CD4-positive, alpha-beta T cell (primary cell): ENCODE measurements around the gene PKLR. TPM values are rescaled to one million over a fixed set of nuclear protein-coding genes. Genes with fewer than 3 reads are reported as not detected.
A peak's percentile ranks its signal among the peaks of the same experiment; 100 is the strongest.

Experiments used
- ATAC-seq: fragments of 200-7000 bp; cut with Tn5 transposase; one replicate; pipeline ENCODE4 v1.10.0; 2022; ENCODE audit warnings: mild to moderate bottlenecking; ENCODE audit not compliant: poor library complexity
- CTCF ChIA-PET: fragments of 350-600 bp; sonication (Branson Sonifier 250); formaldehyde crosslinking; loops from one replicate; lab custom pipeline; 2021; ENCODE audit warnings: antibody characterized with exemption, inconsistent platforms; lab: Charles Lee
- POLR2A ChIA-PET: fragments of 350-600 bp; sonication (Branson Sonifier 250); formaldehyde crosslinking; loops from one replicate; lab custom pipeline; 2021; ENCODE audit warnings: antibody characterized with exemption, inconsistent platforms; lab: Charles Lee
- DNase-seq, 14 experiments: peaks; one replicate each; pipeline ENCODE4 v3.0.0-alpha.2; 2013 to 2020; ENCODE audit warnings: mixed read lengths in 2 of 14
- H3K27ac ChIP-seq, 2 donors: one replicate each; pipeline versions ENCODE4 v1.5.1 to v1.7.0; 2013; ENCODE audit warnings: low read length in 2 of 2, low read depth in 1 of 2, mild to moderate bottlenecking in 1 of 2
- H3K27me3 ChIP-seq, 2 experiments: 1 replicate in 1 of 2; 2 replicates in 1 of 2; pipeline versions ENCODE4 v1.6.1 to v1.7.0; 2013; ENCODE audit warnings: low read length in 2 of 2, control low read depth in 1 of 2, mild to moderate bottlenecking in 1 of 2, moderate library complexity in 1 of 2; ENCODE audit not compliant: insufficient read depth in 2 of 2, control insufficient read depth in 1 of 2
- H3K36me3 ChIP-seq: one replicate; pipeline ENCODE4 v1.6.1; 2013; ENCODE audit warnings: low read length, control low read depth; ENCODE audit not compliant: insufficient read depth
- H3K4me1 ChIP-seq: one replicate; pipeline ENCODE4 v1.6.1; 2013; ENCODE audit warnings: low read length, control low read depth; ENCODE audit not compliant: insufficient read depth
- H3K4me3 ChIP-seq: one replicate; pipeline ENCODE4 v1.5.1; 2013; ENCODE audit warnings: mild to moderate bottlenecking, low read length, moderate library complexity
- H3K9me3 ChIP-seq, 2 experiments: 1 replicate in 1 of 2; 2 replicates in 1 of 2; pipeline versions ENCODE4 v1.6.1 to v1.7.0; 2013; ENCODE audit warnings: low read length in 2 of 2, mild to moderate bottlenecking in 2 of 2, control low read depth in 1 of 2, moderate library complexity in 1 of 2; ENCODE audit not compliant: control insufficient read depth in 1 of 2, insufficient read depth in 1 of 2
- H3K27ac Mint-ChIP-seq: one replicate; pipeline ENCODE4 v1.8.0; 2020; ENCODE audit warnings: mixed read lengths
- H3K27me3 Mint-ChIP-seq: one replicate; pipeline ENCODE4 v1.8.0; 2021; ENCODE audit warnings: mixed read lengths
- H3K36me3 Mint-ChIP-seq: one replicate; pipeline ENCODE4 v1.8.0; 2021; ENCODE audit warnings: low read depth, mixed read lengths
- H3K4me1 Mint-ChIP-seq: one replicate; pipeline ENCODE4 v1.8.0; 2021; ENCODE audit warnings: low read depth, mixed read lengths
- H3K4me3 Mint-ChIP-seq: one replicate; pipeline ENCODE4 v1.8.0; 2020; ENCODE audit warnings: mild to moderate bottlenecking, mixed read lengths
- H3K9me3 Mint-ChIP-seq: one replicate; pipeline ENCODE4 v1.8.0; 2020; ENCODE audit warnings: mixed read lengths
- CTCF ChIP-seq: fragments of 200-600 bp; IDR thresholded peaks from one replicate; pipeline ENCODE4 v1.8.0; 2022; ENCODE audit warnings: antibody characterized with exemption, mild to moderate bottlenecking
- intact Hi-C, 2 experiments: fragments of 100-400 bp; cut with DNase I in 1 of 2; cut with micrococcal nuclease in 1 of 2; formaldehyde crosslinking; loops; one replicate each; pipeline versions ENCODE4 v1.15.1 to v1.9.0; 2023 to 2025; cut with DNase I, micrococcal nuclease
- total RNA-seq, 174 experiments: library from RNA in 2 of 174; stranded (reverse) in 2 of 174; gene quantifications; one replicate each; pipeline ENCODE4 v1.2.3 and lab custom pipeline; 2021 to 2026

Gene PKLR
- total RNA-seq, 2 experiments from 2014 or later = not detected

- CTCF ChIA-PET = interaction anchor here (0.9 to 2.2 kb wide), 11 partner anchors 17 to 160 kb away, joined by 3 to 11 read pairs (median 5); partner anchors contain the start of genes KRTCAP2, MTX1, SCAMP3 and THBS3
- H3K27me3 ChIP-seq = no peaks in the 10 kb centered on the region
- H3K36me3 ChIP-seq = peaks cover 4% of the 10 kb centered on the region
- H3K9me3 ChIP-seq = no peaks in the 10 kb centered on the region
- POLR2A ChIA-PET = interaction anchor here (0.6 to 2.3 kb wide), 16 partner anchors 11 to 363 kb away, joined by 3 to 22 read pairs (median 4); partner anchors contain the start of genes ASH1L, CLK2, ENTREP3 and FDPS
- DNase-seq (peak; percentile 83 to 98 (median 91)), ATAC-seq (peak; percentile 92)
- H3K4me3 ChIP-seq = peak overlapping the region; percentile 68
- H3K4me3 Mint-ChIP-seq = peak overlapping the region; percentile 90
- H3K9me3 Mint-ChIP-seq = no peaks in the 10 kb centered on the region
- TF ChIP-seq CTCF = peak; percentile 56
- H3K27me3 Mint-ChIP-seq = peaks cover 5% of the 10 kb centered on the region
- H3K27ac ChIP-seq = peak overlapping the region; percentile 61 to 66
- H3K4me1 ChIP-seq = peaks cover 46% of the 10 kb centered on the region
- peaks cover 11% of the 10 kb centered on the region for H3K36me3 Mint-ChIP-seq
- peak overlapping the region; percentile 96 for H3K27ac Mint-ChIP-seq
- peaks cover 47% of the 10 kb centered on the region for H3K4me1 Mint-ChIP-seq
- intact Hi-C loops = loop anchor here (1.0 to 5.0 kb wide), 4 partner anchors 17 to 67 kb away; partner anchors contain the start of genes MTX1 (in 1 of the 2) and THBS3 (in 1 of the 2)
Observed at GRCh38 chr1:155244368-155245162, 56.7 kb downstream of the PKLR start.

DNA sequence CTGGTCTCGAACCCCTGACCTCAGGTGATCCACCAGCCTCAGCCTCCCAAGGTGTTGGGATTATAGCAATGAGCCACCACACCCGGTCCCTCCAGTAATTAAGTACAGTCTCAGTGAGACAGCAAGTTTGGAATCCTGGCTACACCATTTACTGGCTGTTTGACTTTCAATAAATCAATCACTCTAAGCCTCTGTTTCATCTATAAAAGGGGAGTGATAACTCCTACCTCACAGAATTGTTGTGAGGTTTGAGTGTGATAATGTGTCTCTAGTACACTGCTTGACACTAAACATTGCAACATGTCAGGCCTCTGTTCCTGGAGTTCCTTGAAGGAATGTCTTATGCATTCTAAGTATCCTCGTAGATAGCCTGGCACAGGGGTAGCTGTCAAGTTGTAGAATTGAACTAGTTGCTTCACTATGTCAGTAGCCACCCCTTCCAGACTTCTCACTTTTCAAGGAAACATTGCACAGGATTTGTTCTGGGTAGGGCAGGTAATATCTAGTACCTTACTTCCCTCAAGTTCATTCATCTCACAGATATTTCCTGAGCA, 58.4 kb downstream of the PKLR start:
- H3K36me3 Mint-ChIP-seq = peaks cover 20% of the 10 kb centered on the region
- peak overlapping the region; percentile 85 for H3K4me3 Mint-ChIP-seq
- no peaks in the 10 kb centered on the region for H3K9me3 Mint-ChIP-seq
- H3K9me3 ChIP-seq = no peaks in the 10 kb centered on the region
- H3K36me3 ChIP-seq = peaks cover 12% of the 10 kb centered on the region
- H3K4me3 ChIP-seq = no peak overlapping the region
- no peaks in the 10 kb centered on the region for H3K27me3 ChIP-seq
- CTCF ChIA-PET = interaction anchor here (1.5 to 1.6 kb wide), 2 partner anchors 67 to 70 kb away, joined by 5 to 7 read pairs; partner anchors contain the start of gene KRTCAP2
- H3K27me3 Mint-ChIP-seq = peaks cover 5% of the 10 kb centered on the region
- intact Hi-C loops = loop anchor here in 1 of 2 experiments (2.0 to 5.0 kb wide), 3 partner anchors 14 to 66 kb away; partner anchors contain the start of genes MTX1 and THBS3
- peaks cover 51% of the 10 kb centered on the region for H3K4me1 Mint-ChIP-seq
- peaks cover 46% of the 10 kb centered on the region for H3K4me1 ChIP-seq
- H3K27ac Mint-ChIP-seq = peak overlapping the region; percentile 96
- DNase-seq (no peak), ATAC-seq (no peak)
- peak overlapping the region in 1 of 2 donors; percentile 61 for H3K27ac ChIP-seq
- POLR2A ChIA-PET = interaction anchor here (1.5 to 2.3 kb wide), 2 partner anchors 35 to 320 kb away, joined by 4 to 22 read pairs; partner anchors contain the start of genes ASH1L, MTX1 and THBS3
- TF ChIP-seq CTCF = no peak

- no peak overlapping the region for H3K4me3 ChIP-seq
- H3K27me3 ChIP-seq = no peaks in the 10 kb centered on the region
- Mint-ChIP-seq H3K27me3 (peaks cover 5% of the 10 kb centered on the region), H3K4me1 (peaks cover 51% of the 10 kb centered on the region), H3K36me3 (peaks cover 24% of the 10 kb centered on the region), H3K27ac (peak overlapping the region; percentile 96), H3K9me3 (no peaks in the 10 kb centered on the region), H3K4me3 (peak overlapping the region; percentile 83)
- CTCF ChIA-PET = interaction anchor here (1.4 to 1.9 kb wide), 3 partner anchors 8 to 81 kb away, joined by 3 to 13 read pairs (median 6); no protein-coding TSS in a partner anchor
- peaks cover 46% of the 10 kb centered on the region for H3K4me1 ChIP-seq
- peaks cover 17% of the 10 kb centered on the region for H3K36me3 ChIP-seq
- no peak for TF ChIP-seq CTCF
- ATAC-seq (no peak), DNase-seq (peak in 2 of 14 experiments; percentile 51 to 64)
- no peaks in the 10 kb centered on the region for H3K9me3 ChIP-seq
- intact Hi-C loops = loop anchor here in 1 of 2 experiments (2.0 to 5.0 kb wide), 3 partner anchors 13 to 65 kb away; partner anchors contain the start of genes MTX1 and THBS3
- H3K27ac ChIP-seq = no peak overlapping the region
- POLR2A ChIA-PET = interaction anchor here (0.7 to 1.6 kb wide), 4 partner anchors 20 to 342 kb away, joined by 3 to 6 read pairs (median 3); partner anchors contain the start of genes MTX1, SCAMP3 and THBS3
Observed at GRCh38 chr1:155241841-155242264, 59.4 kb downstream of the PKLR start.
